HL-60/S4 treated with retinoic acid at 250 ng/mL for 4 days and 3 days (cell line): Measurements from ENCODE around the gene MGAT4C.

ENCODE experiments used
- in situ Hi-C: fragments of 300-500 bp; cut with MboI; formaldehyde crosslinking; loops from 2 replicates; pipeline ENCODE4 v1.7.0; 2022; ENCODE audit warnings: low sequenced_read_pairs

The MGAT4C gene

DNA sequence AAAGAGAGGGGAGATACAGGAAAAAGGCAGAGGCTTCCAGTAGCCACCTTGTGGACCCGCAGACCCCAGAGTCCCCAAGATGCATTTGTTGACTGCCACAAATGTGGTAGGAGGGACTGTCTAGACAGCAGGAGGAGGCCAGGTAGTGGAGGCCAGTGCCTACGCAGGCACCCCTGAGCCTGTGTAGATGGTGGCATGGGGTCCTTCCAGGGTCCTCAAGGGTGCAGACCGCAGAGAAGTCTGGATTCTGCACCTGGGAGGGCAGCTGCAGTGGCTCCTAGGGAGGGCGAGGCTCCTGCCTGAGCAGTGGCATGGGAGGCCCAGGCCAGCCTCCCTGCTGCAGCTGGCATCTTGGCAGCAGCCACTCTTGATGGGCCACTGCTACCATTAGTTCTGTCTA is 262.4 kb downstream of the MGAT4C start:
- in situ Hi-C loops: no loop called here

DNA sequence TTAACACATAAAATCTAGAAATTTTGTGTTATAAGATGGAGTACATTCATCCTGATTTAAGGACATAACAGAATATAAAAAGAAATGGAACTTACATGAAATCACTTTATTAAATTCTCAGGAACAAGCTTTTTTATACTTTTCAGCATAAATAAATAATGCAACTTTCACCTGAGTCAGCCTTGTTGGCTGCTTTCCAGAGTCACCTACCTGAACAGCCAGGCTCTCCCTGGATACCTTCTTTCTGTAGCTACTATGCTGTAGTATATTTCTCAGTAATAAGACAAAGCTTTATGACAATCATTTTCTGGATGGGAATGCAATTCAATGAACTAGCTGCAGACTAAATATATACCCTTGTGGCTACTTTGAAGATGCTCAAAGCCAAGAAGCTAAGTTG is 270.2 kb downstream of the MGAT4C start:
- in situ Hi-C loops: no loop called here

DNA sequence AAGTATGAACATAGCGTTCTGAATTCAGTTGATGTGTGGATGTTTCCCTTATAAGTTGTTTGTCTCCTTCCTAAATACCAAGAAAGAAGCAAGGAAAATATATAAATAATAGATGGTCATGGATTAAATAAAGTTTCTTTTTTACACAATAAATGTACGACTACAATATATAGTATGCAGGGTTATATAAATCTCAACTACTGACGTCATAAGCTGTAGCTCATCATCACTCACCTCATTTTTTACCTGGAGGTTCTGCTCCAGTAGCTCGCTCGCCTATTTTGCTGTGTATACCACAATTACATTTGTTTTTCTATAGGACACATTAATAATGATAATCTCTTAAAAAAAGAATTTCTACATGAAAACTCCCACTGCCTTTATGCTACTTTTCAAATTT is 272.6 kb downstream of the MGAT4C start:
- in situ Hi-C loops: no loop called here

- in situ Hi-C loops: no loop called here
Observed at GRCh38 chr12:85979641-85980040, 276.6 kb downstream of the MGAT4C start.

- in situ Hi-C loops: no loop called here
Observed at GRCh38 chr12:85975716-85976115, 280.5 kb downstream of the MGAT4C start.

- in situ Hi-C loops: no loop called here
Observed at GRCh38 chr12:85971800-85972199, 284.4 kb downstream of the MGAT4C start.

- in situ Hi-C loops: no loop called here
Observed at GRCh38 chr12:85968606-85969005, 287.6 kb downstream of the MGAT4C start.

- in situ Hi-C loops: no loop called here
Observed at GRCh38 chr12:85963326-85963725, 292.9 kb downstream of the MGAT4C start.

GRCh38 chr12:85956081-85956480 is 300.1 kb downstream of the MGAT4C start:
- in situ Hi-C loops: no loop called here

- in situ Hi-C loops: no loop called here
Observed at GRCh38 chr12:85955127-85955526, 301.1 kb downstream of the MGAT4C start.

DNA sequence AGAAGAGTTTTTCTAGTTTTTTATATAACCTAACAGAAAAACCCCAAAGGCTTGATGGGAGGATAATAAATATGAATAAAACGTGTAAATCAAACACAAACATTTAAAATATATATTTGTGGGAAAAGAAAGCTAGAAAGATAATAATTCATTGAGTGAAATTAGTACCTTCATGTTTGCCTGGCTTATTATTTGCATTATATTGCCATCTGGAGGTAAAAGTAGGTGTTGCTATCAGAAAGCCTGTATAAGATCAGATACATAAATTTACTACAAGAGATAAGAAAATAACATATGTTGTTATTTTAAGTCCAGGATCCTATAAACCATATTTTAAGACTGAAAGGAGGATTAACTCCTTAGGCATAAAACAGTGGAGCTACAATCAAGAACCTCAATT is 304.4 kb downstream of the MGAT4C start:
- in situ Hi-C loops: no loop called here

GRCh38 chr12:85949253-85949652 is 306.9 kb downstream of the MGAT4C start:
- in situ Hi-C loops: no loop called here

DNA sequence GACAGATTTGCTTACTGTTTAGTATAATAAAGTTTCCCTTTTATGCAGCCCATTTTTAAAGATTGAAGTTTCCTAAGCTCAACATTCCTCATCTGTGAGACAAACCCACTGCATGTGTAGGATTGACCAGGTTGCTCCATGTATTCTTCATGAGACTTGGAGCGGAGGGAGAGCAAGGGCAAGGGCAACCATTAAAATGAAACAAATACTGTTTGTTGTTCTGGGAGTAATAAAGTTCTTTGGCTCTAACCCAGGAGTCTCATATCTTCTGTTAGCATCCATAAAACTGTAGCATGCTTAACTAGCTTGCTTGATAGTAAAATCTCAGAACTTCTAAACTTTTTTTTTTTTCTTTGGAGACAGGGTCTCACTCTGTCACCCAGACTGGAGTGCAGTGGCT is 307.9 kb downstream of the MGAT4C start:
- in situ Hi-C loops: no loop called here

- in situ Hi-C loops: no loop called here
Observed at GRCh38 chr12:85947286-85947685, 308.9 kb downstream of the MGAT4C start.

DNA sequence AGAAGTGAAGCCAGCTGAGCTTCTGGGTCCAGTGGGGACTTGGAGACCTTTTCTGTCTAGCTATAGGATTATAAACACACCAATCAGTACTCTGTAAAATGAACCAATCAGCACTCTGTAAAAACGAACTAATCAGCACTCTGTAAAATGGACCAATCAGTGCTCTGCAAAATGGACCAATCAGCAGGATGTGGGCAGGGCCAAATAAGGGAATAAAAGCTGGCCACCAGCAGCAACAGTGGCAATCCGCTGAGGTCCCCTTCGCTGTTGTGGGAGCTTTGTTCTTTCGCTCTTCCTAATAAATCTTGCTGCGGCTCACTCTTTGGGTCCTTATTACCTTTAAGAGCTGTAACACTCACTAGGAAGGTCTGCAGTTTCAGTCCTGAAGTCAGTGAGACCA is 309.8 kb downstream of the MGAT4C start:
- in situ Hi-C loops: no loop called here

DNA sequence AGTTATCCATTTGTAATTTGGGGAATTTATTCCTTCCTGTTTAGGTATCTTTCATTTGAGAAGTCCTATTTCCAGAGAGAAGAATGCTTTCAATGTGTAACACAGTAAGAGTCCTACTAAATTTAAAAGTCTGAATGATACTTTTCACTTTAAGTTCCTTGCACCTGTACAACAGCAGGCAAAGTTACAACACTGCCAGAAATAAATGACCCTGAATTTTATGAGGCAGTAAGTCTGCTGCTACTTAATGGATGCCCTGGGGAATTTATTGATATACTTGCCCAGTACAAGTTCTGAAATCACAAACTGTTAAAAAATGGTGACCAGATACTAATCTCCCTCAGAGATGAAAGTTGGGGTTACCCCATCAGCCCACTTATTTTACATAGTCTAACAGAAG is 329.0 kb downstream of the MGAT4C start:
- in situ Hi-C loops: no loop called here

- in situ Hi-C loops: no loop called here
Observed at GRCh38 chr12:85923767-85924331, 332.3 kb downstream of the MGAT4C start.

DNA sequence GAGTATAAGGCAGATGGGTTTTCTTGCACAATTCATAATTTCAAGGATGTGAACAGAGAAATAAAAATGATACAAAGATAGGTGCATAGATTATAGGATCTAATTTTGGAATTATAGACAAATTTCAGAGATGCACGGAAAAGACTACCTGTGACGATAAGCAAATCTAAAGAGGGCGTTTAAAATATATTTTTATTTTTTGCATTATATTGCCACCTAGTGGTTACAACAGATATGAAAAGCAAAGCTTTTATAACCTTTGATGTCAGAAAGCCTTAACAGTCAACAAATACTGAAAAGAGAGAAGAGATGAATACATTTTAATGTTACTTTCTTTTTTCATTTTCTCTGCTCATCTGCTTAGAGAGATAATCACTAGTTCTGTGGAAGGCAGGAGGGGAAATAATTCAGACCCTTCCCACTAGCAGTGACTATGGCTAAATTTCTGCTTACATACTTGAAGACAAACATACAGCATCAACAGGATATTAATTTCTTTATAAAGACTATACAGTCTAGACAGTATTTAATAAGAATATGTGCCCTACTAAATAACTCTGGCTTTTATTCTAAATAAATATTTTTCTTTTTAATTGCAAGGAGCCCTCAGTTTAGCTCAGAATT is 335.8 kb downstream of the MGAT4C start:
- in situ Hi-C loops: no loop called here
